ENCODE measurements around the gene TPST2. TPM values are rescaled to one million over a fixed set of nuclear protein-coding genes. Genes with fewer than 3 reads are reported as not detected.

TPST2 gene
- 13.3 TPM for polyA plus RNA-seq (2012; ENCODE audit: low read depth, missing spikeins)

DNA sequence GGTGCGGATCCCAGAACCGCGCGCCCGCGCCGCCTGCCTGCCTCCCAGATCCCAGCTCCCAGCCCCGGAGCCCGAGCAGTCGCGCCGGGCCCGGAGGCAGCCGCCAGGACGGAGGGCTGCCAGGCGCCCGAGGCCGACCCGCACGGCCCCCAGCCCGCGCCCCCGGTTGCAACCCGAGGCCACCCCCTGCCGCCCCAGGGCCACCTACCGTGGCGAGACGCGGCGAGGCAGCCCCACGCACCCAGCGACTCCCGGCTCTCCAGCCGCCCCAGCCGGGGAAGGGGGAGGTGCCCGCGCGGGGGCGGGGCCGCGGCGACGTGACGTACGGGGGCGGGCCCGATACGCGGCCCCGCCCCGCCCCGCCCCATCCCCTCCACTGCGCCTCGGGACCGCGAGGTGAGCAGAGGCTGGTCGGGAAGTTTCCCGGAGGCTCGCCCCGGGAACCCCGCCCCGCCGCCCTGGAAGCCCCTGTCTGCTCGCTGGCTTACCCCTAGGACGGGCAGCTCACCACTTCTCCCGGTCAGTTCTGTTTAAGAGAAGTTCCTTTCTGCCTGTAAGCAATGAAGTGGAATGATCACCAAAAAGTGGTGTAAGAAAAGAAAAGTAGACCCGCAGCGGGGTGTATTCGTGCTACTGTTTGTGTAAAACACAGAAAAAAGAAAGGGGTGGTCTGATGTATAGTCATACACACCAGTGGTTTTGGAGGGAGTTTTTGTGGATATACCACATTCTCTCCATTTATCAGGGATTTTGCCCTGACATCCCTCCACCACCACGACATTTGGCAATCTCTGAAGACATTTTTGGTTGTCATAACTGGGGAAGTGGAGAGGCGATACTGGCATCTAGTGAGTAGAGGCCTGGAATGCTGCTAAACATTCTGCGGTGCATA, at the start of gene TPST2:
Gene TPST2, minus strand, starts transcription at position 288 of the 892 bp plus-strand sequence. CDS start 48,502 bp downstream, outside the sequence.
- TF ChIP-seq SPI1 (IDR thresholded peaks at IDR 0.05; ENCODE audit: low read depth, low read length): no peak; the same call in 1 of the 2 replicates
- TF ChIP-seq POU2F2 (IDR thresholded peaks at IDR 0.05; ENCODE audit: low read depth, low read length): no peak
- peak; percentile 64 for TF ChIP-seq TAF1 (IDR thresholded peaks at IDR 0.05; ENCODE audit: low read depth, low read length)
- TF ChIP-seq POLR2AphosphoS5 (IDR thresholded peaks at IDR 0.05; ENCODE audit: low read depth, low read length): peak; percentile 49; the same call in 1 of the 2 replicates
- no peak for TF ChIP-seq PAX5 (IDR thresholded peaks at IDR 0.05; ENCODE audit: insufficient read depth, low read length, severe bottlenecking)
- TF ChIP-seq POLR2A (IDR thresholded peaks at IDR 0.05; ENCODE audit: low read depth, low read length): peak; percentile 75
- peak; percentile 99 for FAIRE-seq
- DNase-seq (ENCODE audit: insufficient read length, low spot score): peak; percentile 79

DNA sequence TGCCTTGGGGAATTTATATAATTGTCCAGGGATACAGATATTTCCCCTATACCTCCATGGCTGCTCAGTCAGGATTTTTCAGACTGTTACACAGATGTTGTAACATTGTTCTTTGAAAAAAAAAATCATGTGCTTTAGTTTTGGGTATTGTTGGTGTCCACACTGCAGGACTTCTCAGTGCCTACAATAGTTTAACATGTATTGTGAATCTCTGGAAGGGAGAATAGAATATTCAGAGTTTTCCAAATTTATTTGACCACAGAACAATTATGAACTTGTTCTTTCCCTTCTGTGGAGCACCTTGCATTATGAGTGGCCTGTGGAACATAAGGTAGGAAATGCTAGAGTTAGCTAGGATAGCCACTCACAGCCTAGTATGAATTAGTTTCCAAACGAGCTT, 46.4 kb upstream of the TPST2 start:
- DNase-seq (ENCODE audit: insufficient read length, low spot score): no peak
- no peak for FAIRE-seq
- TF ChIP-seq PAX5 (IDR thresholded peaks at IDR 0.05; ENCODE audit: insufficient read depth, low read length, severe bottlenecking) (no peak), POLR2A (IDR thresholded peaks at IDR 0.05; ENCODE audit: low read depth, low read length) (no peak)

DNA sequence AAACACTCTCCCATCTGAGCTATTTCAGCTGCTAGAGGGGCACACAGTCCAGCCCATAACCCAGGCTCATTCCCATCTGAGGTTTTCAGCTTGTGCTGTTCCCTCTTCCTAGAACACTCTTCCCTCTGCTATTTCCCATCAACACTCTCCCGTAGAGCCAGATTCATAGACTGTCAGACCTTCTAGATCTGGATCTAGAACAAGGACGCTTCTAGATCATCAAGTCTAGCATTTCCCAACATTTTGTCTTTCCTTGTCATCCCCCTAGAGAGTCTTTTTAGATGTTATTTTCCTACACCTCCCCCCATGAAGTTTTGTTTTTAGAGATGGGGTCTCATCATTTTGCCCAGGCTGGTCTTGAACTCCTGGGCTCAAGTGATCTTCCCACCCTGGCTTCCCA, 45.2 kb upstream of the TPST2 start:
- TF ChIP-seq POU2F2 (IDR thresholded peaks at IDR 0.05; ENCODE audit: low read depth, low read length) (no peak), TAF1 (IDR thresholded peaks at IDR 0.05; ENCODE audit: low read depth, low read length) (no peak), POLR2AphosphoS5 (IDR thresholded peaks at IDR 0.05; ENCODE audit: low read depth, low read length) (no peak), POLR2A (IDR thresholded peaks at IDR 0.05; ENCODE audit: low read depth, low read length) (no peak), SPI1 (IDR thresholded peaks at IDR 0.05; ENCODE audit: low read depth, low read length) (no peak), PAX5 (IDR thresholded peaks at IDR 0.05; ENCODE audit: insufficient read depth, low read length, severe bottlenecking) (no peak)
- DNase-seq (ENCODE audit: insufficient read length, low spot score) (no peak), FAIRE-seq (no peak)

DNA sequence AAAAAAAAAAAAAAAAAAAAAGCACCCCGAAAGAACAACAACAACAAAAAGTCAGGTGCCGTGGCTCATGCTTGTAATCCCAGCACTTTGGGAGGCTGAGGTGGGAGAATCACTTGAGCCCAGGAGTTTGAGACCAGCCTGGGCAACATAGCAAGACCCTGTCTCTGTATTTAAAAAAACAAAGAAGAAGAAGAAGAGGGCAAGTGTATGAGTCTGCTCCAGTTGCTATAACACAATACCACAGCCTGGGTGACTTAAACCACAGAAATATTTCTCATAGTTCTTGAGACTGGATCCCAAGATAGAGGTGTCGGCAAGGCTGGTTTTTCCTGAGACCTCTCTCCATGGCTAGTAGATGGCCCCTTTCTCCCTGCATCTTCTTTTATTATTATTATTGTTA, 44.3 kb upstream of the TPST2 start:
- DNase-seq (ENCODE audit: insufficient read length, low spot score): no peak
- no peak for TF ChIP-seq POU2F2 (IDR thresholded peaks at IDR 0.05; ENCODE audit: low read depth, low read length)
- no peak for TF ChIP-seq POLR2AphosphoS5 (IDR thresholded peaks at IDR 0.05; ENCODE audit: low read depth, low read length)
- no peak for TF ChIP-seq SPI1 (IDR thresholded peaks at IDR 0.05; ENCODE audit: low read depth, low read length)
- no peak for FAIRE-seq

DNA sequence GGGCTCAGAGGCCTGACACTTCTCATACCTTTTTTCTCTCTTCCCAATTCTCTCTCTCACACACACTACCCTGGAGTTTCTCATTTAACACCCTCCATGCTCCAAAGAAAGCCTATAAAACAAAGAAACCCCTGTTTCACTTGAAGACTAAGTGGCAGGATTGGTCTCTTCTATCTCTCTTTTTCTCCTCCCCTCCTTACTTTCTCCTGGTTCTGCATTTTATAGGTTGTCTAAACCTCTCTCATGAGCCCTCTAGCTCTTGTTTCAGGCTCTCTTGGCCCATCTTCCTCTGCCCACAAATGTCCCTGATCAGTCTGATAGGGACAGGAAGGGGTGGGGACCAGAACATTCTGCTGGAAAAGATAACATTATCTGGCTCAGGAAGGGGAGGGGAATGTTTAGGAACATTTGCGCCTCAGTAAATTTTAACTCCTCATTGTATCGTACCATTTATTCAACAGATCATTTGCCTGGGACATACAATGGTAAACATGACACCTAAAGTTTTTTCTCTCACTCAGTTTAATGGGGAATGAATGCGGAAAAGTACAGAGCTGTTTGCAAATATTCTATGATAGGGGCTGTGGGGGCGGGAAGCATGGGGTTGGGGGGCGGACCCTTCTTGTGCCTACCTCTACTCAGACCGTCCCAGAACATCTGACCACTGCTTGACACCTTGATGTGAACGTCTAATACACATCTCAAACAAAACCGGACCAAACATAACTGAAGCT, 42.7 kb upstream of the TPST2 start:
- DNase-seq (ENCODE audit: insufficient read length, low spot score): no peak
- TF ChIP-seq TAF1 (IDR thresholded peaks at IDR 0.05; ENCODE audit: low read depth, low read length): no peak
- TF ChIP-seq PAX5 (IDR thresholded peaks at IDR 0.05; ENCODE audit: insufficient read depth, low read length, severe bottlenecking): no peak
- no peak for TF ChIP-seq POLR2A (IDR thresholded peaks at IDR 0.05; ENCODE audit: low read depth, low read length)
- TF ChIP-seq POU2F2 (IDR thresholded peaks at IDR 0.05; ENCODE audit: low read depth, low read length): no peak
- no peak for TF ChIP-seq SPI1 (IDR thresholded peaks at IDR 0.05; ENCODE audit: low read depth, low read length)
- TF ChIP-seq POLR2AphosphoS5 (IDR thresholded peaks at IDR 0.05; ENCODE audit: low read depth, low read length): no peak
- FAIRE-seq: no peak

DNA sequence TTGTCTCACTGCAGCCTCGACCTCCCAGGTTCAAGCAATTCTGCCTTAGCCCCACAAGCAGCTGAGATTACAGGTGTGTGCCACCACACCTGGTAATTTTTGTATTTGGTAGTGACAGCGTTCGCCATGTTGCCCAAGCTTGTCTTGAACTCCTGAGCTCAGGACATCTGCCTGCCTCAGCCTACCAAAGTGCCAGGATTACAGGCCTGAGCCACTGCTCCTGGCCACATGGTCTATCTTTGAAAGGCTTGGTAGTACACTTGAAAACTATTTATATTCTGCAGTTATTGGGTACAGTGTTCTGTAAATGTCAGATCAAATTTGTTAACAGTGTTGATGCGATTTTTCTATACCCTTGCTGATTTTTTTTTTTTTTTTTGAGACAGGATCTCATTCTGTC, 41.4 kb upstream of the TPST2 start:
- TF ChIP-seq POLR2AphosphoS5 (IDR thresholded peaks at IDR 0.05; ENCODE audit: low read depth, low read length) (no peak), POU2F2 (IDR thresholded peaks at IDR 0.05; ENCODE audit: low read depth, low read length) (no peak), PAX5 (IDR thresholded peaks at IDR 0.05; ENCODE audit: insufficient read depth, low read length, severe bottlenecking) (no peak), POLR2A (IDR thresholded peaks at IDR 0.05; ENCODE audit: low read depth, low read length) (no peak), TAF1 (IDR thresholded peaks at IDR 0.05; ENCODE audit: low read depth, low read length) (no peak), SPI1 (IDR thresholded peaks at IDR 0.05; ENCODE audit: low read depth, low read length) (no peak)
- DNase-seq (ENCODE audit: insufficient read length, low spot score) (no peak), FAIRE-seq (no peak)

- FAIRE-seq: no peak
- DNase-seq (ENCODE audit: insufficient read length, low spot score): no peak
- TF ChIP-seq POLR2A (IDR thresholded peaks at IDR 0.05; ENCODE audit: low read depth, low read length) (no peak), TAF1 (IDR thresholded peaks at IDR 0.05; ENCODE audit: low read depth, low read length) (no peak), SPI1 (IDR thresholded peaks at IDR 0.05; ENCODE audit: low read depth, low read length) (no peak), POU2F2 (IDR thresholded peaks at IDR 0.05; ENCODE audit: low read depth, low read length) (no peak), PAX5 (IDR thresholded peaks at IDR 0.05; ENCODE audit: insufficient read depth, low read length, severe bottlenecking) (no peak)
Measured at GRCh38 chr22:26629988-26630761, 40.2 kb upstream of the TPST2 start.

GRCh38 chr22:26624803-26625202, 34.9 kb upstream of the TPST2 start:
- FAIRE-seq (no peak), DNase-seq (ENCODE audit: insufficient read length, low spot score) (no peak)
- TF ChIP-seq PAX5 (IDR thresholded peaks at IDR 0.05; ENCODE audit: insufficient read depth, low read length, severe bottlenecking) (no peak), POLR2A (IDR thresholded peaks at IDR 0.05; ENCODE audit: low read depth, low read length) (no peak), POLR2AphosphoS5 (IDR thresholded peaks at IDR 0.05; ENCODE audit: low read depth, low read length) (no peak), SPI1 (IDR thresholded peaks at IDR 0.05; ENCODE audit: low read depth, low read length) (no peak), POU2F2 (IDR thresholded peaks at IDR 0.05; ENCODE audit: low read depth, low read length) (no peak), TAF1 (IDR thresholded peaks at IDR 0.05; ENCODE audit: low read depth, low read length) (no peak)

DNA sequence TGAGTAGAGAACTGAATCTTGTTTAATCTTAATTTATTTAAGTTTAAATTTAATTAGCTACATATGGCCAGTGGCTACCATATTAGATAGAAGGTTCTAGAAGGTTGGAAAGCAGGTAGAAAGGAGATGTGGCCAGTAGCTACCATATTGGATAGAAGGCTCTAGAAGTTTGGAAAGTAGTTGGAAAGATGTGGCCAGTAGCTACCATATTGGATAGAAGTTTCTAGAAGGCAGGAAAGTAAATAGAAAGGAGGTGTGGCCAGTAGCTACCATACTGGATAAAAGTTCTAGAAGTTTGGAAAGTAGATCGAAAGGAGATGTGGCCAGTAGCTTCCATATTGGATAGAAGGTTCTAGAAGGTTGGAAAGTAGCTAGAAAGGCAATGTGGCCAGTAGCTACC, 34.1 kb upstream of the TPST2 start:
- FAIRE-seq (no peak), DNase-seq (ENCODE audit: insufficient read length, low spot score) (no peak)
- TF ChIP-seq POU2F2 (IDR thresholded peaks at IDR 0.05; ENCODE audit: low read depth, low read length) (no peak), POLR2A (IDR thresholded peaks at IDR 0.05; ENCODE audit: low read depth, low read length) (no peak), SPI1 (IDR thresholded peaks at IDR 0.05; ENCODE audit: low read depth, low read length) (no peak), TAF1 (IDR thresholded peaks at IDR 0.05; ENCODE audit: low read depth, low read length) (no peak), PAX5 (IDR thresholded peaks at IDR 0.05; ENCODE audit: insufficient read depth, low read length, severe bottlenecking) (no peak), POLR2AphosphoS5 (IDR thresholded peaks at IDR 0.05; ENCODE audit: low read depth, low read length) (no peak)
